ENCODE results near the gene COG5.

COG5 gene

DNA sequence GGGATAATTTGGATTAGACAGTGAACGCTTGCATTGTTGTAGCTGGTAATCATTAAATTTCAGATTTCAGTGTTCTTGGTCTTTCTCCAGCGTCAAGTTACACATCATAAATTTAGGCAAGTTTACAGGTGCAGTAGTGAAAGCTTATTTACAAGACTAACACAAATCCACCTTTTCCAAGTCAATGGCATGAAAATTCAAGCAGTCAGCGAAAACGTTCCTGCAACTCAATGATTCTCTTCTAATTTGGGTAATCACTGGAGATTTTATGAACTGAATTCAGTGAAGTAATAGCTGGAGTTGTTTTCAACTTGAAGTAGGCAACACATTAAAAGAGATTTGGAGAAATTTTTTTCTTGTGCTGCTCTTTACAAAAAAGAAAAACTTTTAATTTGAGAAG, 34.2 kb upstream of the COG5 start:
- H3K4me3 ChIP-seq (IDR thresholded peaks at IDR 0.05; ENCODE audit: insufficient read depth, low read depth, low read length) = no peak overlapping the region
- no peak overlapping the region for H3K4me2 ChIP-seq
- TF ChIP-seq CTCF (conservative IDR thresholded peaks at IDR 0.05; ENCODE audit: low read depth, low read length) = no peak
- H3K79me2 ChIP-seq (ENCODE audit: insufficient read depth, low read depth) = no peaks in the 10 kb centered on the region
- H3K36me3 ChIP-seq (ENCODE audit: insufficient read depth) = no peaks in the 10 kb centered on the region
- no peak overlapping the region for H3K9ac ChIP-seq
- H3K27ac ChIP-seq = no peak overlapping the region
- H3K27me3 ChIP-seq (ENCODE audit: insufficient read depth, low read depth) = no peaks in the 10 kb centered on the region
- H4K20me1 ChIP-seq (ENCODE audit: insufficient read depth) = no peaks in the 10 kb centered on the region
- H3K4me1 ChIP-seq (ENCODE audit: low read depth, poor library complexity, severe bottlenecking) = no peaks in the 10 kb centered on the region
- no peak overlapping the region for H2AFZ ChIP-seq (ENCODE audit: low read depth)

GRCh38 chr7:107597582-107597916, 33.8 kb upstream of the COG5 start:
- Histone ChIP-seq H3K9ac (no peak overlapping the region), H2AFZ (ENCODE audit: low read depth) (no peak overlapping the region), H3K4me3 (IDR thresholded peaks at IDR 0.05; ENCODE audit: insufficient read depth, low read depth, low read length) (no peak overlapping the region), H3K36me3 (ENCODE audit: insufficient read depth) (no peaks in the 10 kb centered on the region), H3K4me1 (ENCODE audit: low read depth, poor library complexity, severe bottlenecking) (no peaks in the 10 kb centered on the region), H3K27ac (no peak overlapping the region), H3K27me3 (ENCODE audit: insufficient read depth, low read depth) (no peaks in the 10 kb centered on the region), H4K20me1 (ENCODE audit: insufficient read depth) (no peaks in the 10 kb centered on the region), H3K4me2 (no peak overlapping the region), H3K79me2 (ENCODE audit: insufficient read depth, low read depth) (no peaks in the 10 kb centered on the region)
- no peak for TF ChIP-seq CTCF (conservative IDR thresholded peaks at IDR 0.05; ENCODE audit: low read depth, low read length)

DNA sequence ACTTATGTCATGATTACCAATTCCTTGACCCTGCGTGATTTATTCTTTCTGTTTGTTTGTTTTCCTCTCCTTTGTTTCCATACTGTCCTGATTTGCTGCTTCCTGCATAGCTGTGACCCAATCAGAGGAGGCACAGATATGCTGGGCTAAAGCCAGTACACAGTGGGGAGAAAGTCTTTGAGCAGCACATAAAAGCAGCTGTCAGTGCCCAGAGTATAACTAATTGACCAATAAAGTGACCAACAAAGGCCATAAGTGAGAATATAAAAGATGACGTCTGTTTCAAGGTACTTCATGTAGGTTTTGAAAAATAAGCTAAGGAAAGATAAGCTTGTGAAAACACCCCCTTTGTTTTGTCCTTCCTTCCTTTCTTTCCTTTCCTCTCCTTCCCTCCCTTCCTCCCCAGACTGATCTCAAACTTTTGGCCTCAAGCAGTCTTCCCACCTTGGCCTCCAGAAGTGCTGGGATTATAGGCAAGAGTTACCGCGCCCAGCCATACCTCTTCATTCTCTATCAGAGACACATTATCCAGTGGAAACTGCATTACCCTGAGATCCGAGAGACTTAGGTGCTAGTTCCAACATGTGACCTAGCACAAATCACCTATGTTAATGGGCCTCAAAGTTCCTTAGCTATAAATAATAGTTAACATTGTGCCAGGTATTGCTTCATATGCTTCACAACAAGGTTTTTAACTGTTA, 33.3 kb upstream of the COG5 start:
- Histone ChIP-seq H3K27me3 (ENCODE audit: insufficient read depth, low read depth) (no peaks in the 10 kb centered on the region), H3K4me3 (IDR thresholded peaks at IDR 0.05; ENCODE audit: insufficient read depth, low read depth, low read length) (no peak overlapping the region), H2AFZ (ENCODE audit: low read depth) (no peak overlapping the region), H3K27ac (no peak overlapping the region), H3K36me3 (ENCODE audit: insufficient read depth) (no peaks in the 10 kb centered on the region), H3K4me1 (ENCODE audit: low read depth, poor library complexity, severe bottlenecking) (no peaks in the 10 kb centered on the region), H3K79me2 (ENCODE audit: insufficient read depth, low read depth) (no peaks in the 10 kb centered on the region), H3K9ac (no peak overlapping the region), H4K20me1 (ENCODE audit: insufficient read depth) (no peaks in the 10 kb centered on the region), H3K4me2 (no peak overlapping the region)
- TF ChIP-seq CTCF (conservative IDR thresholded peaks at IDR 0.05; ENCODE audit: low read depth, low read length) = no peak

DNA sequence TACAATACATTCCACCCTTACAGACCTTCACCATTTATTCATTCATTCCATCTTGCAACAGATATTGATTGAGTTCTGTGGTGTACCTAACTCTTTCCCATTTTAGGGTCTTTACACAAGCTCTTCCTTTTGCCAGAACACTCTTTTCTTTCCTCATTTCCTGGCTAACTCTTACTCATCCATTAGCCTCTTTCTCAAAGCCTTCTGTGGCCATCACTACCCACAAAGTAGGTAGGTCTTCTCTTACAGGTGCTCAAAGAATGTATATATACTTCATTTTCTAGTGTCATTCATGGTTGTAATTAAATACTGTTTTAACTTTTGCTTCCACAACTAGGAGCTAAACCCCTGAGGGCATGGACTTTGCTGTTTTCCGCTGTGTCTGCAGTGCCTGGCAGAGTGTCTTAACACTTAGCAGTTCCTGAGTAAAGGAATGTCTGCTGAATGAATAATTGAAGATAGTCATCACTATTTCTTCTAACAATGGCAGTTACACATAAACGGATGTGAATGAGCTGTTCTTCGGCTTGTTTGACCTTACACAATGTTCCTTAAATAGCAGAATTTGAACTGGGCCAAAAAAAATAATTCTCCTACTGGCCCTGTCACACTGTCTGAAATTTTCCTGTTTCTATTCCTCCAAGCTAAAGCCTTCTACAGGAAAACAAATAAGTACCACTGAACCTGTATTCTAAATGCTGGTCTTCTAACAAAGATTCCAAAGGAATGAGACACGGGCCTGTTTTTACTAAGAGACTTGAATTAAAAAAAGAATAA, 31.4 kb upstream of the COG5 start:
- no peaks in the 10 kb centered on the region for H3K36me3 ChIP-seq (ENCODE audit: insufficient read depth)
- H4K20me1 ChIP-seq (ENCODE audit: insufficient read depth) = no peaks in the 10 kb centered on the region
- no peak overlapping the region for H3K9ac ChIP-seq
- H3K4me3 ChIP-seq (IDR thresholded peaks at IDR 0.05; ENCODE audit: insufficient read depth, low read depth, low read length) = no peak overlapping the region
- TF ChIP-seq CTCF (conservative IDR thresholded peaks at IDR 0.05; ENCODE audit: low read depth, low read length) = no peak
- H3K27ac ChIP-seq = no peak overlapping the region
- H3K4me2 ChIP-seq = no peak overlapping the region
- no peaks in the 10 kb centered on the region for H3K4me1 ChIP-seq (ENCODE audit: low read depth, poor library complexity, severe bottlenecking)
- no peak overlapping the region for H2AFZ ChIP-seq (ENCODE audit: low read depth)
- no peaks in the 10 kb centered on the region for H3K27me3 ChIP-seq (ENCODE audit: insufficient read depth, low read depth)
- H3K79me2 ChIP-seq (ENCODE audit: insufficient read depth, low read depth) = no peaks in the 10 kb centered on the region

All from KMS-11 (cell line).